HFFc6 (cell line): ENCODE measurements around the gene FDXR. TPM values are rescaled to one million over a fixed set of nuclear protein-coding genes. Genes with fewer than 3 reads are reported as not detected.

ENCODE experiments used
- DNase-seq: peaks from one replicate; pipeline ENCODE4 v3.0.0-alpha.2; 2018
- H3K27ac Mint-ChIP-seq: 2 replicates; pipeline ENCODE4 v1.8.0; 2020; ENCODE audit warnings: mild to moderate bottlenecking, mixed read lengths
- H3K27me3 Mint-ChIP-seq: 2 replicates; pipeline ENCODE4 v1.8.0; 2021; ENCODE audit warnings: mild to moderate bottlenecking, moderate library complexity, mixed read lengths; ENCODE audit not compliant: insufficient read depth
- H3K36me3 Mint-ChIP-seq: 2 replicates; pipeline ENCODE4 v1.8.0; 2021; ENCODE audit warnings: low read depth, mixed read lengths
- H3K4me1 Mint-ChIP-seq: 2 replicates; pipeline ENCODE4 v1.8.0; 2020; ENCODE audit warnings: low read depth, mixed read lengths
- H3K4me3 Mint-ChIP-seq: 2 replicates; pipeline ENCODE4 v1.8.0; 2020; ENCODE audit warnings: mild to moderate bottlenecking, moderate library complexity, mixed read lengths
- H3K9me3 Mint-ChIP-seq: 2 replicates; pipeline ENCODE4 v1.8.0; 2020; ENCODE audit warnings: mild to moderate bottlenecking, mixed read lengths
- total RNA-seq, 6 experiments: library from RNA; stranded (reverse); fragmentation: NEBNext Ultra II Directional; extraction: Animal tissue kit (Norgen Biotek cat#: 25700); gene quantifications; 2 replicates in 1 of 6; 3 replicates in 5 of 6; pipeline ENCODE4 v1.2.3, GENCODE V29; 2021
- TF ChIP-seq, protein P1 (sequence below): fragments of 200-600 bp; sonication (generic); IDR thresholded peaks from 2 replicates; pipeline ENCODE4 v1.5.0; 2021; ENCODE audit warnings: antibody characterized with exemption, mild to moderate bottlenecking

FDXR gene
- total RNA-seq, 6 experiments from 2014 or later, result 25.5 to 35.5 (median 33.9) TPM

DNA sequence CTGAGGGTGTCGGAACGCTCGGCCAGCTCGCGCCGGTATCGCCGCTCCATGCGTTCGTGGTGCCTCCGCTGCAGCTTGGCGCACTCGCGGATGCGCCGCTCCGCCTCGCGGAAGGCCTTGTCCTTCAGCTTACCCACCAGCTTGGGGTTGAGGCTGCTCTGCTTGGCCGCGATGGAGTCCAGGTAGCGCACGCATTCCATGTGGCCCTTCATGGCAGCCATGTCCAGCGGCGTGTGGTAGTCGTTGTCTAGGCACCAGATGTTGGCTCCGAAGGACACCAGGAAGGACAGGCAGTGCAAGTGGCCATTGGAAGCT is 47.5 kb upstream of the FDXR start:
- Mint-ChIP-seq H3K27me3 (peaks cover 26% of the 10 kb centered on the region), H3K4me3 (no peak overlapping the region), H3K27ac (no peak overlapping the region), H3K4me1 (no peaks in the 10 kb centered on the region), H3K9me3 (no peaks in the 10 kb centered on the region), H3K36me3 (no peaks in the 10 kb centered on the region)
- TF ChIP-seq, protein P1, sequence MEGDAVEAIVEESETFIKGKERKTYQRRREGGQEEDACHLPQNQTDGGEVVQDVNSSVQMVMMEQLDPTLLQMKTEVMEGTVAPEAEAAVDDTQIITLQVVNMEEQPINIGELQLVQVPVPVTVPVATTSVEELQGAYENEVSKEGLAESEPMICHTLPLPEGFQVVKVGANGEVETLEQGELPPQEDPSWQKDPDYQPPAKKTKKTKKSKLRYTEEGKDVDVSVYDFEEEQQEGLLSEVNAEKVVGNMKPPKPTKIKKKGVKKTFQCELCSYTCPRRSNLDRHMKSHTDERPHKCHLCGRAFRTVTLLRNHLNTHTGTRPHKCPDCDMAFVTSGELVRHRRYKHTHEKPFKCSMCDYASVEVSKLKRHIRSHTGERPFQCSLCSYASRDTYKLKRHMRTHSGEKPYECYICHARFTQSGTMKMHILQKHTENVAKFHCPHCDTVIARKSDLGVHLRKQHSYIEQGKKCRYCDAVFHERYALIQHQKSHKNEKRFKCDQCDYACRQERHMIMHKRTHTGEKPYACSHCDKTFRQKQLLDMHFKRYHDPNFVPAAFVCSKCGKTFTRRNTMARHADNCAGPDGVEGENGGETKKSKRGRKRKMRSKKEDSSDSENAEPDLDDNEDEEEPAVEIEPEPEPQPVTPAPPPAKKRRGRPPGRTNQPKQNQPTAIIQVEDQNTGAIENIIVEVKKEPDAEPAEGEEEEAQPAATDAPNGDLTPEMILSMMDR, result no peak
- no peak for DNase-seq

DNA sequence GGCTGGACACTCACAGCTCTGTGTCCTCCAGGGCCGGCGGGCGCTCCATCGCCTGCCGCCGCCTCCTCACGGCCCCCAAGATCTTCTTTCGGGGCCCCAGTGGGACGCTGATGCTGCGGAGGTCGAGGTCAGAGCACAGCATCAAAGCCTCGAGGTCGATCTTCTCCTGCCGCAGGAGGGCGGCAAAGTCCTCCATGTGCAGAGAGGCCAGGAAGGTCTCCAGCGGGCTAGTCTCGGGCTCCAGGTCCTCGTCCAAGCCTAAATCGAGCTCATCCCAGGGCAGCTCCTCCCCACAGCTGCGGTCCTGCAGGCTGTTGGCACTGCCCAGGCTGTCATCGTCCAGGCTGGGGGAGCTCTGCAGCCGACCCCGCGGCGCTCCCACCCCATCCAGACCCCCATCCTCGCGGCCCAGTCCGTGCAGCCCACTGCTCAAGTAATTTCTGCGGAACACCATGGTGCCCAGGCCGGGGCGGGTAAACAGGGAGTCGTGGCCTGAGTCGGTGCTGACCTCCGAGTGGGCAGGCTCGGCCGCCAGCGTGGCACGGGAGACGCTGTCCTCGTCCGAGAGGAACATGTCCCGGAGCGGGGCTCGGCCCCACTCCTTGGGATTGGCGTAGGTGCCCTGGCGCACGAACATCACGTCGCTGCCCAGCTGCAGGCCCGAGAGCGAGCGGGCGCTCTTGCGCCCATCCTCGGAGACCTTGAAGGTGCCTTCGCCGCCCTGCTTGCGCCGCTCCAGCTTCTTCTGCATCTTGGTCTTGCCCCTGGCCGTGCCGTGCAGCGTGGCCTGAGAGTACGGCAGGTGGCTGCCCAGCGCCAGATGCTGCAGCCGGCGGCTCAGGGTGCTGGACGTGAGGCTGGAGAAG is 46.9 kb upstream of the FDXR start:
- no peak for DNase-seq
- H3K36me3 Mint-ChIP-seq, result no peaks in the 10 kb centered on the region
- H3K4me1 Mint-ChIP-seq, result no peaks in the 10 kb centered on the region
- H3K27me3 Mint-ChIP-seq, result peaks cover 22% of the 10 kb centered on the region
- H3K4me3 Mint-ChIP-seq, result no peak overlapping the region
- H3K27ac Mint-ChIP-seq, result no peak overlapping the region
- H3K9me3 Mint-ChIP-seq, result no peaks in the 10 kb centered on the region
- TF ChIP-seq, protein P1, result no peak

DNA sequence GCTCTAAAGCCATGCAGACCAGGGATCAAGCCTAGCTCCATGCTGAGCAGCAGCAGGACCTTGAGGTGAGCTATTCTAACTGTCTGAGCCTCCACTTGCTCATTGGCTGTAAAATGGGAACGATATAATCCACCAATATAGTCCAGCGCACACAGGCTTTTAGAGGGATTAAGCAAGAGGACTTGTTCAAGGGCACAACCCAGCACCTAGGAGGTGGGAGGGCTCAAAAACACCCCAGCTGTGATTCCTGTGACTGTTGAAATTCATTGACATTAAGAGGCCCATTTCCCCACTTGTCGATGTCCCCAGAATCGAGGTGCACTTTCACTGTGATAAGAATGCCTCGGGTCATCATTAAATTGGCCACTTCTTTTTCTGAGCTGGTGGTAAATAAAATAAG is 46.1 kb upstream of the FDXR start:
- DNase-seq, result no peak
- peaks cover 2% of the 10 kb centered on the region; the same call in 1 of the 2 replicates for H3K9me3 Mint-ChIP-seq
- H3K27me3 Mint-ChIP-seq, result peaks cover 25% of the 10 kb centered on the region
- H3K36me3 Mint-ChIP-seq, result no peaks in the 10 kb centered on the region
- no peak overlapping the region for H3K27ac Mint-ChIP-seq
- TF ChIP-seq, protein P1, result no peak
- H3K4me1 Mint-ChIP-seq, result no peaks in the 10 kb centered on the region
- no peak overlapping the region for H3K4me3 Mint-ChIP-seq

DNA sequence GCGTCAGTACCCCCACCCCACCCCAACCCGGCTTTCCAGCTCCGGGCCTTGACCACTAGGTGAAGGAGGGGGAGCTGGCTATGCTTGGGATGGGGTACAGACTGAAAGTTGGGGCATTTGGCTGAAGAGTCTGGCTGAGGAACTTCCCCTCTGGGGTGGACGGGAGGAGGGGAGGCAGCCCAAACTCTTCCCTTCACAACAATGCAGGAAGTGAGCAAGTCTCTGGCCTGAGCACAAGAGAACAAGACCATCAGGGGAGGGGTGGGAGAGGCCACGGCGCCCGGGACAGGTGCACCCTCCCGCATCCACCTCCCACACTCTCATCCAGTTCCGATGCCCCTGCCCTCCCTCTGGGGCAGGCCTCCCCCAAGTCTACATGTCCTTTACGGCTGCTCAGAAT is 44.6 kb upstream of the FDXR start:
- Mint-ChIP-seq H3K9me3 (peaks cover 10% of the 10 kb centered on the region; the same call in 1 of the 2 replicates), H3K27ac (no peak overlapping the region), H3K4me1 (no peaks in the 10 kb centered on the region), H3K4me3 (no peak overlapping the region), H3K27me3 (peaks cover 25% of the 10 kb centered on the region), H3K36me3 (no peaks in the 10 kb centered on the region)
- no peak for DNase-seq
- TF ChIP-seq, protein P1, result no peak

DNA sequence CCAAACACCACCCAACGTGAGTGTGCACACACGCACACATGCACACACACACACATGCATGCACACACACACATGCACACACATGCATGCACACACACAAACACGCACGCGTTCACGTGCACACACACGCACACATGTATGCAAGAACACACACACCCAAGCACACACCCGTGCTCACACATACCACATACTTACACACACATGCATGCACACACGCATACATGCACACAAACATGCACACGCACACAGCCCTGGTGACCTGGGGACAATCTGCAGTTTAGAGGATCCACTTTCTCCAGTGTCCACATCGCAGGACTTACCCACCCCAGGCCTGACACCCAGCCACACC is 44.0 kb upstream of the FDXR start:
- Mint-ChIP-seq H3K36me3 (no peaks in the 10 kb centered on the region), H3K27ac (no peak overlapping the region), H3K4me1 (no peaks in the 10 kb centered on the region), H3K9me3 (peaks cover 10% of the 10 kb centered on the region; the same call in 1 of the 2 replicates), H3K4me3 (no peak overlapping the region), H3K27me3 (peaks cover 22% of the 10 kb centered on the region)
- DNase-seq, result no peak
- TF ChIP-seq, protein P1, result no peak
